HG03521 (cell line): ENCODE data around the gene RAP1GAP2.
"Not testable (repeated sequence)": the region's sequence is repeated elsewhere in the genome, so short reads cannot be mapped to it uniquely, and the experiment has no call there.

Experiments used
- ATAC-seq: cut with Tn5 transposase; IDR thresholded peaks from one replicate; pipeline ENCODE4 v1.9.1; 2021; ENCODE audit warnings: mild to moderate bottlenecking, moderate library complexity; ENCODE audit not compliant: unreplicated experiment

RAP1GAP2 gene

DNA sequence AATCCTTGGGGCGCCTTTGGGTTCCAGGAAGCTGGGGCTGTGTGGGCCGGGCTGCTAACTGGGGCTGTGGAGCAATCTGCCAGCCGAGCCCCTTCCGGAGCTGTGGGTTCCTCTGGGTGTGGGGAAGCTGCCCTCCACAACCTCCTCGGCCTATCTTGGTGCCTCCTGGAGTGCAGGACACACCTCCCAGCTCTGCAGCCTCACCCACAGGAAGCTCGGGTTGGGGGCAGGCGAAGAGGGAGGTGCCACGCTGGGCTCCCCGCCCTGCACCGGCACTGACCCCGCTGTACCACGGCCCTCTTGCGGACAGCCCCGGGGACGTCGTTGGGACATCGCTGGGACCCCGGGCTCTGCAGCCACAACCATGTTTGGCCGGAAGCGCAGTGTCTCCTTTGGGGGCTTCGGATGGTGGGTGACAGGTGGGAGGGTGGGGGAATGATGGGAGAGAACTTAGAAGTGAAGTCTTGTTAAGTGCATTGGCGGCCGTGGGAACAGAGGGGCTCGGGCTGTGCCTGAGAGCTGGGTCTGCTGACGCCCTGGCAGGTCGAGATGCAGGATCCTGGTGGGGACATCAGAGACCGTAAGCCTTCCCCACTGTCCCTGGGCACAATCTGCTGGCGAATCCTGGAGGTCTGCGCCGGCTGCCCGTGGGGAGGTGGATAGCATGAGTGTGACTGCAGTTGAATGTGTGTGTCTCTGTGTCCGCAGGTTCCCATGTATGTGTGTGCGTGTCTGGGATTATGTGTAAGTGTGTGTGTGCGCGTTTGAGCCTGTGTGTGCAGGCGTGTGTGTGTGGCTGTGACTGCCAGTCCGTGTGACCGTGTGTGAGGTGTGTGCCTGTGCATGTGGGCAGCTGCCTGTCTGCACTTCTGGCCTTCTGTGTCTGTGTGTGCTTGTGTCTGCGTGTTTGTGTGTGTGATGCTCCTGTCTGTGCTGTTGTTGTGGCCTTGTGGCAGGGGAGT lies at the start of gene RAP1GAP2:
RAP1GAP2 (plus strand) TSS at position 275 of the 962 bp plus-strand sequence; CDS start at position 365, 90 bp downstream.
- no peak for ATAC-seq

- ATAC-seq = no peak
Observed at GRCh38 chr17:2749058-2749783, 47.0 kb upstream of the RAP1GAP2 start, which contains the start of gene CCDC92B. TSS of gene CCDC92B (minus strand) at chr17:2749652. CDS start at chr17:2735145, 14,507 bp downstream.

DNA sequence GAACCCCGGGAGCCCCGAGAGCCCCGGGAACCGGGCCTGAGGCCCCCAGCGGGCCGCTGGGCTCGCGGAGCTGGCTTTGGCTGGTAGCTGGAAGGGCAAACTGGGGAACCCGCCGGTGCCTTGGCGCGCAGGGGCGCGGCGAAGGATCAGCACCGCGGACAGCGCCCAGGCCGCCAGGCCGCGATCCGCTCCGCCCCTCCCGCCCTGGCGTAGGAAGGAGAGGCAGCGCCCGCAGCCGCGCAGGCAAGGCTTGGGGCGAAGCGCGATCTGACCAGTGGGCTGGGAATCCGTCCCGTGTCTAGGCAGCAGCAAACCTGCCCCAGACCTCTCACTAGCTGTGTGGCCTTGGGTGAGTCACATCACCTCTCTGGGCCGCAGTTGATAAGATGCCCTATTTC lies 46.5 kb upstream of the RAP1GAP2 start:
- peak; percentile 62 for ATAC-seq

- no peak for ATAC-seq
Observed at GRCh38 chr17:2750721-2751120, 45.5 kb upstream of the RAP1GAP2 start.

GRCh38 chr17:2751491-2751890 lies 44.7 kb upstream of the RAP1GAP2 start:
- ATAC-seq = no peak

DNA sequence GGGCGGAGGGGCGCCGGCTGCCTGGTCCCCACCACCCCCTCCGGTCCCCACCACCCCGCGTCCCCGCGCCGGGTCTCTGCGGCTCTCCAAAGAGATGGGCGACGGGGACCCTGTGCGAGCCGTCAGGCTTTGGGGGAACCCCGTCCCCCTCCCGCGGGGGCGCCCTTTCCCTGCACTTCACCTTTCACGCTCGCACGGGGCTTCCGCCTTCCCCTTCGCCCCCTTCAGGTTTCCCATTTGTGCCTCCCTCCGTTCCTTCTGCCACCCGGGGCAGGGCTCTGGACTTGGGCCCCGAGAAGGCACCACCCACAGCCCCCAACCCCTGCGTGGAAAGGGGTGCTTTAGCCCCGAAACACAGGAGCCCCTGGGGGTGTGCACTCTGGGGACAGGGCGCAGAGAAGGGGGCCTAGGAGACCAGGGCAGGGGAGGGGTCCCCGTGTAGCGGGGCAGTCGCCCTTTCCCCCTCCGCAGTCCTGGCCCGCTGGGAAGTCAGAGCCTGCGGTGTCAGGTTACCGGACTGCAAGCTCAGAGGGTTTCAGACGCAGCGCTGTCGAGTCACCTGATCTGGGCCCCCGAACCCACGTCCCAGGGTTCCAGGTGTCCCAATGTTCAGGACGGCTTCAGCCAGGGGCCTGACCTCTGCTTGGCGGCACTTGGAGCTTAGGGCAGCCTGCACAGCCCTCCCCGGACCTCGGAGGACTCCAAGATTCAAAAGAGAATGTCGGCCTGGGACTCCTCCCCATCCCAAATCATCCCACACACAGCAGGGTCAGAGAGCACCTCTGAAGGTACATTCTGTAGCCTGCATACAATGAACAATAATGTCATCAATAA lies 40.1 kb upstream of the RAP1GAP2 start:
- no peak for ATAC-seq

- no peak for ATAC-seq
Observed at GRCh38 chr17:2758870-2759269, 37.4 kb upstream of the RAP1GAP2 start.

DNA sequence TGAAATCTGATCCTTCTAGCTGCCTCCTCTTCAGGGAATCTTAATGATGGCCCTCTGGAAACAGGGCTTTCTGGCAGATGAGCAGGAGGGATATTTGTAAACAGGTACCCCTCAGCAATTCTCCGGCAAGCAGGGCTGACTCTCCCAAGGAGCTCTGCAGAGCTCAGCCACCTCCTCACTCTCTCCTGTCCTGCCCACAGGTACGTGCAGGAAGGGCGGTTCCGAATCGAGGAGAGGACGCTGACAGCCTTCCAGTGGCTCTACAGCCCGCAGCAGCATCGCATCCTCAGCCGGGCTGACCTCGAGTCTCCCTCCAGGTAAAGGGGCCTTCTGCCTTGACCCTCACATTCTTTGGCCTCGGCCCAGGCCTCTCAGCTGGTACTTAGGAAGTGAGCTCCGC lies 26.1 kb upstream of the RAP1GAP2 start:
- no peak for ATAC-seq

- no peak for ATAC-seq
Observed at GRCh38 chr17:2775206-2775605, 21.0 kb upstream of the RAP1GAP2 start.

GRCh38 chr17:2776589-2777241 lies 19.5 kb upstream of the RAP1GAP2 start:
- ATAC-seq = no peak

GRCh38 chr17:2777242-2777867 lies 18.9 kb upstream of the RAP1GAP2 start:
- no peak for ATAC-seq

DNA sequence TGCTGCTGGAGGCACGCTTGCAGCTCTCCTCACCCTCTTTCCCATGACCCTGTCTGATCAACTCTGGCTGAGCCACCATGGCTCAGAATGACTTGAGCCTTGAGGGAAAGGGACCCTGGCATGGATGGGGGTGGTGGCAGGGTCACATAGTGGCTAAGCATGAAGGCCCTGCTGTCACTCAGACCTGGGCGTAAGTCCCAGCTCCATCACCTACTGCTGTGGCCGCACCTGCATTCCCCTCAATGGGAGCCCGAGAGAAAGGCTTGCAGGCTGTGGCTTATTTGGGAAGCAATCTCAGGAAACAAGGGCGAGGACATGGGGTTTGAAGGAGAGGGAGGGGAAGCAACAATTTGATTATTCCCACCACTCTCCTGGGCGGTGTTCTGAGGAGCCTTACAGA lies 17.7 kb upstream of the RAP1GAP2 start:
- ATAC-seq = no peak

DNA sequence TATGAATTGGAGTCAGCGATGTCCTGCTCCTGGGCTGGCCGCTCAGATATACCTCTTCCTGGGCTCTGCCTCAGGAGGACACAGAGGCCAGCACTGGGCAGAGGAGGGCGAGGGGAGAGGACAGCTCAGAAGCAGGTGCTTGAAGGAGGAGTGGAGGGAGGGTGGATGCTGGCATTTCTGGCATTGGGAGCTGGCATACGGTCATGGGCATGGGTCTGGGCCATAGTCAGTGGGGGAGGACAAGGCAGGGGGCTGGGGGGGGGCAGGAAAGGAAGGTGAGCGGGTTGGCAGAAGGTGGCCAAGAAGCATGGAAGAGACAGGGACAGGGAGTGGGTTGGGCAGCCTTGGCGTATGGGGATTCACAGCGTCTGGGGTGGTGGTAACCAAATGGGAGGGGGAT lies 16.7 kb upstream of the RAP1GAP2 start:
- ATAC-seq = no peak

- ATAC-seq = no peak
Observed at GRCh38 chr17:2780256-2780655, 16.0 kb upstream of the RAP1GAP2 start.

- no peak for ATAC-seq
Observed at GRCh38 chr17:2780931-2781454, 15.2 kb upstream of the RAP1GAP2 start.

GRCh38 chr17:2781598-2781997 lies 14.6 kb upstream of the RAP1GAP2 start:
- ATAC-seq = not testable (repeated sequence)

- ATAC-seq = no peak
Observed at GRCh38 chr17:2782055-2782454, 14.2 kb upstream of the RAP1GAP2 start.

- no peak for ATAC-seq
Observed at GRCh38 chr17:2783310-2784030, 12.8 kb upstream of the RAP1GAP2 start.

DNA sequence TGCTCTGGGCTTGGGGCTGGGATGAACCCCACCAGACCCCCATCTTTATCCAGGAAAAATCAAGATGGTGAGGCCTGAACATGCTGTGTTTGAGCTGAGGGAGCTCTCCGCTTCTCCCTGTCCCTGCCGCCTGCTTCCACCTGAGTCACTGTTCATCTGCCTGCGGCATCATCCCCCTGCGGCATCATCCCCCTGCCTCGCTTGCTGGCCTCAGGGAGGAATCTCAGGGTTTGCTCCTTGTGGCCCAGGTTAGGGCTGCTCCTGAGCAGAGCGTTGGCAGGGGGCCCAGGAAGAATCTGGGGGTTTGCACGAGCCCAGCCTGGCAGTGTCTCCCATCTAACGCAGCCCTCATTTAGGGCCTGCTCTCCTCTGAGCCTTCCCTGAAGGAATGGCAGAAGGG lies 11.4 kb upstream of the RAP1GAP2 start:
- ATAC-seq = no peak
